GM18868 (cell line): ENCODE measurements around the gene AAR2.

Experiments used
- ATAC-seq: cut with Tn5 transposase; IDR thresholded peaks from one replicate; pipeline ENCODE4 v1.9.1; 2021; ENCODE audit warnings: mild to moderate bottlenecking, moderate library complexity; ENCODE audit not compliant: unreplicated experiment

The AAR2 gene, protein sequence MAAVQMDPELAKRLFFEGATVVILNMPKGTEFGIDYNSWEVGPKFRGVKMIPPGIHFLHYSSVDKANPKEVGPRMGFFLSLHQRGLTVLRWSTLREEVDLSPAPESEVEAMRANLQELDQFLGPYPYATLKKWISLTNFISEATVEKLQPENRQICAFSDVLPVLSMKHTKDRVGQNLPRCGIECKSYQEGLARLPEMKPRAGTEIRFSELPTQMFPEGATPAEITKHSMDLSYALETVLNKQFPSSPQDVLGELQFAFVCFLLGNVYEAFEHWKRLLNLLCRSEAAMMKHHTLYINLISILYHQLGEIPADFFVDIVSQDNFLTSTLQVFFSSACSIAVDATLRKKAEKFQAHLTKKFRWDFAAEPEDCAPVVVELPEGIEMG

GRCh38 chr20:36235892-36236785 lies at the start of gene AAR2:
Gene AAR2 (plus strand): TSS chr20:36236478. CDS start chr20:36239869, 3,391 bp downstream.
- peak; percentile 74 for ATAC-seq

DNA sequence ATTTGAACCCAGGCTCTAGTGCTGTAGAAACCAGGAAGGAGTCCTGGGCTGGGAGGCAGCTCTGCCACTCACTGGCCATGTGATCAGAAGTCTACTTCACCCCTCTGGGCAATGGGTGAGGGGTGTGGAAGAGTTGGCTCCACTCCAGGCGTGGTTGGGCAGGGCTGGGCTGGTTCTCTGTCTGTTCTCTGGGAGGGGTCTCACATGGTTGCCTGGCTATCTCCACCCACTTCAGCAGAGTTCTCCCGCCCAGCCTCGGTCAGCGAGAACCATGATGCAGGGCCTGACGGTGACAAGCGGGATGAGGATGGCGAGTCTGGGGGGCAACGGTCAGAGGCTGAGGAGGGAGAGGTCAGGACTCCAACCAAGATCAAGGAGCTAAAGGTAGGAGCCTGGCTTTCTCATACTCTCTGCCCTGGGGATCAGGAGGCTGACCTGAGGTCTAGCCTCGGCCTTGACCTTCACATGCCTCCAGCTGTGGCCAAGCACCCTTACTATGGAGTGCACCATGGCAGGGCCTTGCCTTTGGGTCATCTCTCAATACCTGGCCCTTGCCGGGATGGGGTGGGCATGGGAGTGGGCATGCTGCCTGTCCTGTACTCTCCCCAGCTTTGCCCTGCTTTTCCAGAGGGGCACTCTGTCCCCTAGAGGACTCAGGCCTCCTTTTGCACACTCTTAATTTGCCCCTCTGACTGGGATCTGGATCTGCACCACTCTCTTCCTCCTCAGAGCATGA lies 42.1 kb upstream of the AAR2 start:
- ATAC-seq, result no peak

DNA sequence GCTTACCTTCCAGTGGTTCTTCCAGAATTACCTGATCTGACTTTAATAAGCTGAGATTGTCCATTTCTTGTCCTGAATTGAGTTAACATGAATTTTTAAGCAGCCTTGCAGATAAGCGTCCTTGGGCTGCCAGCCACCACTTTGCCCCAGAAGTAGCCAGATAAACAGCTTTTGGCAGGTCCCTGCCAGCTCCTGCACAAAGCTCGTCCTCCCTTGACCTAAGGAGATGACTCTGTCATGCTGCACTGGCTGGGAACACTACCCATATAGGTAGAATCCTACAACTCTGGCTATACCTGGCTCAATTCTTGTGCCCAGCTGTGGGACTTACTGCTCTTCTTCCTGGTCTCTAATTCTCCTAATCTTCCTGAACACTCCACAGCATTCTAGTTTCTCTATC lies 39.6 kb upstream of the AAR2 start:
- ATAC-seq, result no peak

DNA sequence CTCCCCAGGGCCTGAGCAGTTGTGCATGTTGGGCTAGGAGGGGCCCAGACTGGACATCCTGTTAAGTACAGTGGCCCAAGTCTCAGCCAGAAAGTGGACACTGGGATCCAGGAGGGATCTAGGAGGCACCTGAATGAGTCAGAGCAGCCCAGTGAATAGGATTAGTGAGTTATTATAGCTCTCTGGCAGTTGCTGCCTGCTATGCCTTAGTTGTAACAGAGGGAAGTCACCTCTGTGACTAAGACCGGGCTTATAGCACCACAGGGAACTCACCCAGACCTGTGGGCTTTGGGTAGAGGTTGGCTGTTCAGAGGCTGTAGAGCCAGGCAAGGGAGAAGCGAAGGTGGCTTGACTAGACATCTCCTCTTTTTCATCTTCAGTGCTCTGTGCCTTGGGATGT lies 39.0 kb upstream of the AAR2 start:
- no peak for ATAC-seq

DNA sequence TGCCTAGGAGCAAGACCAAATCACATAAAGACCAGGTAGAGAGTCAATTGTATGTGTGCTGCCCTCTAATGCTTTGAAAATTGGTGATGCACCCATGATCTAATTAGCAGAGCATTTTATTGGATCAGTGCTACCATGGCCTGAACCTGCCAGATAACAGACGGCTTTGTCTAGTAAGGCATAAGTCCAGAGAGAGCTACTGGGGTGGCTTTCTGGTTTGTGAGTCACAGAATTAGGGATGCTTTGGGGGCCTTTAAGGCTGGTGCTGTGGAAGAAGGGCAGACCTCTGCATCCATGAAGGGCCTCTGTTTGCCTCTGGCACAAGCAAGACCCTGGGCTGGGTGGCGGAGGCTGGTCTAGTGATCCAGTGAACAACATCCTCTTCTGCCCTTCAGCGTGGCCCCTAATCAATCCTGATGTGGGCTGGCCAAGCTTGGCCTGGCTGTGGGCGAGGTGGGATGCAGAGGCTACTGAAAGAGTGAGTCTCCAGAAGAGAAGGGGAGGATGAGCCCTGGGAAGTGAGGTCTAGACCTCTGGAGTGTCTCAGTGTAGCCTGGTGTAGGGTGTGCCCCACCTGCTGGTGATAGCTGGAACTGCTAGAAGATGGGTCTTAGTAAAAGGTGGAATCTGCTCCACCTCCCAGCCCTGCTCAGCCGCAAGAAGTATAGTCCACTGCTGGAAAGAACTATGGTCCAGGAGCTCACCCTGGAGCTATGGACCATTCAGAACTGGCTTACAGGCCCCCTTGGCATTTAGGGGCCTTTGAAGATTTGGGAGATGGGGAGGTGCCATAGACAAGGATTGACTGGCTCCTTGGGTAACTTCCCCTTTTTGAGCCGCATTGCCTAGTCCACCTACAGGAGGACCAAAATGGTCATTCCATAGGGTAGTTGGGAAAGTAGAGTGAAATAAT lies 36.7 kb upstream of the AAR2 start:
- peak; percentile 48 for ATAC-seq

GRCh38 chr20:36200451-36200850 lies 35.8 kb upstream of the AAR2 start:
- ATAC-seq, result no peak

DNA sequence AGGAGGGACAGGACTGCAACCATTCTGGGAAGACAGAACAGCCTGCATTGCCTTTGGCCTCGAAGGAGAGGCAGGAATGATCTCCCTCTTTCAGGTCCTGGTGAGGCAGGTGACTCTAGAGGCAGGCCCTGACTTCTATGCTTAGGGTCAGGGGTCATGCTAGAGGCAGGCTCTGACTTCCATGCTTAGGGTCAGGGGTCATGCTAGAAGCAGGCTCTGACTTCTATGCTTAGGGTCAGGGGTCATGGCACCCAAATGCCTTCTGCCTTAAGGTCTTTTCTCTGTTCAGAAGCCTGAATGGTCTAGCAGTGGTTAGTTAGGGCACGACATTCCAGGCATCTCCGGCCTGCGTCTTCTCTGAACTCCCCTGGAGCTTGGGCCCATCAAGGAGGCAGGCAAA lies 35.1 kb upstream of the AAR2 start:
- ATAC-seq, result no peak

DNA sequence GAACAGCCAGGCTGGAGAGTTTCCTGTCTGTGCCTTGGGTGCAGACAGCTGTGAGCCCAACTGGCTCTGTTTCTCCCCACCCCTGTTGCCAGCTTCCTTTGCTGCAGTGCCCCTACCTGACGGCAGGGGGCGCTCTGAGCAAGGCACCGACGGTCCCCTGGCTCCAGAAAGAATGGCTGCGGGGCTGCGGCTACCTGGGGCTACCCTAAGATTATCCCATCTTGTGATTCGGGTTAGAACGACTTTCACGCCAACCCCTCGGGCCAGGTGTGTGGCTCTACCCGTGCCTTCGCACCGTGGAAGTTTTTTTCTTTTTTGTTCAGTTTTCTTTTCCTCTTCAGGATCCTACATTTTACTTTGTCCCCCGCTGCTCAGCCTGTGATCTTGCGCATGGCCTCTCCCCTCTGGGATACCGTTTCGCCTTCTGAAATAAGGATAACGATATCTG lies 33.4 kb upstream of the AAR2 start:
- peak; percentile 52 for ATAC-seq

GRCh38 chr20:36203861-36204260 lies 32.4 kb upstream of the AAR2 start:
- no peak for ATAC-seq

DNA sequence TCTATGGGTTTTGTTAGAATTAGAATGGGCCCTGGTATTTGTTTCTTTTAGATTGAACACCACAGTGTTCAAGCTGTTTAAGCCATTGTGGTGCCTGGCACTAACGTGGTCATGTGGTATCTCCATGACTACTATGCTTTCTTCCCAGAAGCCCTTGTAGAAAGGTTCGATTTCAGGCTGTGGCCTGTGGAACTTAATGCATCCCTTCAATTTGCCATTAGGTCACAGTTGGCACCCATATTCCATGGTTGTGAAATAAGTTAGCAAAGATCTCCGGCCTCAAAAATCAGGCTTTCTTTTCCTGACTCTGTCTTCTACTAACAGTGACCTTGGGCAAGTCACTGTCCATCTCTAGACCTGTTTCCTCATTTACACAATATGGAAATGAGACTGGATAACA lies 31.3 kb upstream of the AAR2 start:
- no peak for ATAC-seq

DNA sequence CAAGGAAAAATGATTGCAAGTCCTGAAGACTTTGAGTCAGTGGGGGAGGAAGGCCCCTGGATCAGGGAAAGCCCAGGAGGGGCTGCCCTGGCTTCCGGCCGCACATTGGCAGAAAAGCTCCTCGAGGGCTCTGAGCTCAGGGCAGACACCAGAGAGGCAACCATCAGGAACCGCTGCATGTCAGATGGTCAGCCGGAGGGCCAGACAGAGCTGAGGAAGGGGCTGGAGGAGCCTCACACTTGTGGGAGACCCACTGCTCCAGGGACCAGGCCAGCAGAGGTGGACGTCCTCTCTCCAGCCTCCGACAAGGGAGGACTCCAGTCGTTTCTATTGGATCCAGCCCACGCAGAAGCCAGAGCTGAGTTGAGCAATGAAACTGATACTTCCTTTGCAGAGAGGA lies 30.2 kb upstream of the AAR2 start:
- no peak for ATAC-seq

GRCh38 chr20:36206641-36207040 lies 29.6 kb upstream of the AAR2 start:
- ATAC-seq, result no peak

DNA sequence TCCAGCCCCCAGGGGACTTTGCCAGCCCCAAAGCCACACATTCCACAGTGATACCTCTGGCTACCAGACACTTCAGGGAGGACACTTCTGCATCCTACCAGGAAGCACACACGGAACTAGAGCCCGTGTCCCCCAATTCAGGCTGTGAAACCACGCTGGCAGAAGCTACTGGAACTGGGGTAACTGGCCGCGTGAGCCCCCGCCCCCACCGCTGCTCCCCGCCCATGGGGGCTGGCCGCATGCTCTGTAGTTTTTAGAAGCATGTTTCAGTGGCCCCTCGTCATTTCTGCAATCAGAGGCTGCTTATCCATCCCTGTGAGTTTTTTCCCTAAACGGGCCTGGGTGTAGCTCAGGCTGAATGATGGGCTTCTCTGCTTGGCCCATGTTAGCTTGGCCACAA lies 28.7 kb upstream of the AAR2 start:
- no peak for ATAC-seq

- ATAC-seq, result no peak
These were observed 28.0 kb upstream of the AAR2 start for GRCh38 chr20:36208257-36208656.

GRCh38 chr20:36210436-36211021 lies 25.7 kb upstream of the AAR2 start:
- no peak for ATAC-seq

GRCh38 chr20:36213362-36213761 lies 22.9 kb upstream of the AAR2 start:
- no peak for ATAC-seq

GRCh38 chr20:36214684-36215256 lies 21.5 kb upstream of the AAR2 start:
- ATAC-seq, result no peak

DNA sequence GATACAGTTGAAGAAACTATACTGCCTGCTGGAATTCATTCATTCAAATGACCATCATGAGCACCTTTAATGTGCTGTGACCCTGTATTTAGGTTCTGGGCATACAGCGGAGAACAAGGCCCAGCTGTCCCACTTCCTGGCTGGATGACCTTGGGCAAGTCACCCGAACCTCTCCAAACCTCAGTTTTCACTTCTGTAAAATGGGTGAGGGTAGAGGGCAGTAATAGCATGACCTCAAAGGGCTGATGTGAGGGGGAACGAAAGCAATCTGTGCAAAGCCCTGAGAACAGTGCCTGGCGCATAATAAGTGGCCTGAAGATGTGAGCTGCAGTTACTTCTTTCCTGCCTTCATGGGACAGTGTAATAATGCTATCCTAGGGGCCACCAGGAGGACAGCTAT lies 20.5 kb upstream of the AAR2 start:
- no peak for ATAC-seq

- ATAC-seq, result no peak
These were observed 19.8 kb upstream of the AAR2 start for GRCh38 chr20:36216314-36217025.
